H1 (cell line): Measurements from ENCODE around the gene CDV3. TPM values are rescaled to one million over a fixed set of nuclear protein-coding genes. Genes with fewer than 3 reads are reported as not detected.

Experiments
- EP300 ChIP-seq, 2 experiments: IDR thresholded peaks; 1 replicate in 1 of 2; 2 replicates in 1 of 2; pipeline ENCODE4 v1.6.1; 2011 to 2012; ENCODE audit warnings: low read depth in 2 of 2, low read length in 2 of 2, mild to moderate bottlenecking in 2 of 2, borderline replicate concordance in 1 of 2, inconsistent platforms in 1 of 2, moderate library complexity in 1 of 2
- polyA plus RNA-seq, 7 experiments: library from polyadenylated mRNA; depleted of rRNA in 3 of 7; stranded (reverse) in 5 of 7; unstranded in 2 of 7; fragments of >200 nt in 5 of 7; fragments of 200-250 nt in 2 of 7; gene quantifications; 1 replicate in 5 of 7; 2 replicates in 1 of 7; 4 replicates in 1 of 7; pipeline versions ENCODE4 v1.2.1 to v1.2.3, GENCODE V29; 2011 to 2013; ENCODE audit warnings: missing spikeins in 2 of 7, mixed read lengths in 2 of 7
- total RNA-seq: library from RNA; stranded (reverse); fragmentation: NEBNext Ultra II Directional; extraction: Animal tissue kit (Norgen Biotek cat#: 25700); gene quantifications from 2 replicates; pipeline ENCODE4 v1.2.1, GENCODE V29; 2021

Gene CDV3
- total and polyA plus RNA-seq, 2 of the 8 experiments (the other 6 are each of a cell fraction or from before 2014, with no cell fraction given), result 29.4 to 163 TPM

DNA sequence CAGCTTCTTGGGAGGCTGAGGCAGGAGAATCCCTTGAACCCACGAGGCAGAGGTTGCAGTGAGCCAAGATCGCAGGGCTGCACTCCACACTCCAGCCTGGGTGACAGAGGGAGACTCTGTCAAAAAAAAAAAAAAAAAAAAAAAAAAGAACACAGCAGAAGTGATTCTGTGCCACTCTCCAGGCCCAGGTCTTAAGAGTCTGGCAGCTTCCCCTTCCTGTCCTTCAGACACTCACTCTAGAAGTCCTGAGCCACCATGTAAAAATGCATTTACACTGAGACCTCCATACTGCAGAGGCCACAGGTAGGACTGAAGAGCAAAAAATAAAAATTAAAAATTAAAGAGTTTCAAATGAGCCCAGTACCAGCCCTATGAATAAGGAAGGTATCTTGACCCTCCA, 11.8 kb upstream of the CDV3 start (continued):
- no peak for TF ChIP-seq EP300 (IDR thresholded peaks at IDR 0.05; ENCODE audit: borderline replicate concordance in 1 of 2, low read depth in 2 of 2, low read length in 2 of 2)
